Erythroblast (primary cell): Measurements from ENCODE around the gene PCDH9.

Source experiments
- GATA1 ChIP-seq: IDR thresholded peaks from 2 replicates; pipeline ENCODE4 v1.6.1; 2011; ENCODE audit warnings: low read depth, mild to moderate bottlenecking, control low read depth, low read length, moderate library complexity
- POLR2A ChIP-seq: IDR thresholded peaks from 2 replicates; pipeline ENCODE4 v1.6.1; 2011; ENCODE audit warnings: mild to moderate bottlenecking, low read length

- no peak for TF ChIP-seq POLR2A
- TF ChIP-seq GATA1 = no peak
Measured at GRCh38 chr13:66780814-66781213, 449.3 kb downstream of the PCDH9 start.
